PC-3 (cell line): ENCODE measurements around the gene MAD1L1. TPM values are rescaled to one million over a fixed set of nuclear protein-coding genes. Genes with fewer than 3 reads are reported as not detected.
A peak's percentile ranks its signal among the peaks of the same experiment; 100 is the strongest.

Experiments
- ATAC-seq: fragments of 200-7000 bp; cut with Tn5 transposase; 2 replicates; pipeline ENCODE4 v1.9.1; 2020; ENCODE audit warnings: mild to moderate bottlenecking, moderate library complexity
- BruUV-seq: library from RNA; stranded (reverse); fragments of 400-500 nt; replicated peaks from 2 replicates; lab custom pipeline; 2021; lab: Mats Ljungman, UMichigan
- CTCF ChIA-PET: fragments of 300-600 bp; sonication (Branson Sonifier 250); formaldehyde crosslinking; loops from one replicate; lab custom pipeline; 2022; ENCODE audit warnings: antibody characterized with exemption; lab: Charles Lee
- POLR2A ChIA-PET: fragments of 300-600 bp; sonication (Branson Sonifier 250); formaldehyde crosslinking; loops from one replicate; lab custom pipeline; 2022; ENCODE audit warnings: antibody characterized with exemption; ENCODE audit not compliant: unreplicated experiment; lab: Charles Lee
- DNase-seq: peaks from one replicate; pipeline ENCODE4 v3.0.0-alpha.2; 2015
- H2AFZ ChIP-seq: fragments of 300-600 bp; sonication (generic); 2 replicates; pipeline ENCODE4 v1.6.0; 2016; ENCODE audit warnings: antibody characterized with exemption, low read length
- H3F3A ChIP-seq: fragments of 300-600 bp; sonication (generic); one replicate; pipeline ENCODE4 v1.6.0; 2017; ENCODE audit warnings: antibody characterized with exemption, low read length, control low read depth, mild to moderate bottlenecking; ENCODE audit not compliant: unreplicated experiment
- H3K27ac ChIP-seq: fragments of 300-600 bp; sonication (generic); 2 replicates; pipeline ENCODE4 v1.5.1; 2016; ENCODE audit warnings: mild to moderate bottlenecking, low read length
- H3K27me3 ChIP-seq: fragments of 300-600 bp; sonication (generic); 2 replicates; pipeline ENCODE4 v1.6.1; 2016; ENCODE audit warnings: low read length, mixed read lengths
- H3K36me3 ChIP-seq: fragments of 300-600 bp; sonication (generic); 2 replicates; pipeline ENCODE4 v1.6.1; 2016; ENCODE audit warnings: low read depth, mixed run types, low read length, mixed read lengths
- H3K4me1 ChIP-seq: fragments of 300-600 bp; sonication (generic); 2 replicates; pipeline ENCODE4 v1.5.1; 2016; ENCODE audit warnings: low read length; ENCODE audit not compliant: insufficient read depth
- H3K4me2 ChIP-seq: fragments of 300-600 bp; sonication (generic); 2 replicates; pipeline ENCODE4 v1.6.0; 2016; ENCODE audit warnings: low read length
- H3K4me3 ChIP-seq: fragments of 300-600 bp; sonication (generic); 2 replicates; pipeline ENCODE4 v1.5.1; 2016; ENCODE audit warnings: mild to moderate bottlenecking, low read length, mixed read lengths
- H3K79me2 ChIP-seq: fragments of 300-600 bp; sonication (generic); 2 replicates; pipeline ENCODE4 v1.6.1; 2017; ENCODE audit warnings: low read length, mixed read lengths
- H3K9ac ChIP-seq: fragments of 300-600 bp; sonication (generic); 2 replicates; pipeline ENCODE4 v1.6.0; 2016; ENCODE audit warnings: mild to moderate bottlenecking, low read length
- H3K9me2 ChIP-seq: fragments of 300-600 bp; sonication (generic); replicated peaks from 2 replicates; pipeline ENCODE4 v1.6.1; 2016; ENCODE audit warnings: mixed run types, low read length, mixed read lengths
- H3K9me3 ChIP-seq: fragments of 300-600 bp; sonication (generic); 2 replicates; pipeline ENCODE4 v1.6.1; 2016; ENCODE audit warnings: low read length, mixed read lengths
- H4K20me1 ChIP-seq: fragments of 300-600 bp; sonication (generic); 2 replicates; pipeline ENCODE4 v1.6.1; 2016; ENCODE audit warnings: low read length, mixed read lengths
- EZH2 ChIP-seq: fragments of 300-600 bp; sonication (generic); IDR thresholded peaks from one replicate; pipeline ENCODE4 v1.6.1; 2017; ENCODE audit warnings: antibody characterized with exemption, mild to moderate bottlenecking, low read length; ENCODE audit not compliant: unreplicated experiment
- EZH2phosphoT487 ChIP-seq: fragments of 300-600 bp; sonication (generic); IDR thresholded peaks from 2 replicates; pipeline ENCODE4 v1.6.1; 2018; ENCODE audit warnings: mild to moderate bottlenecking, antibody characterized with exemption, low read length, borderline replicate concordance
- intact Hi-C: fragments of 100-400 bp; cut with micrococcal nuclease; formaldehyde crosslinking; loops from 2 replicates; pipeline ENCODE4 v1.9.0; 2023
- total RNA-seq: library from RNA; depleted of rRNA; stranded (reverse); fragments of >200 nt; gene quantifications from 2 replicates; pipeline ENCODE4 v1.2.3, GENCODE V29; 2014
- TF ChIP-seq, protein P1 (sequence below): fragments of 300-600 bp; sonication (generic); conservative IDR thresholded peaks from 2 replicates; pipeline ENCODE4 v1.5.1; 2017; ENCODE audit warnings: antibody characterized with exemption, low read depth, mild to moderate bottlenecking, low read length

The MAD1L1 gene
- total RNA-seq, 1 experiment from 2014 or later = 88.4 TPM

- no TSS peak for BruUV-seq
- ChIA-PET CTCF (no interaction called here), POLR2A (no interaction called here)
- Histone ChIP-seq H3K27ac (no peak overlapping the region), H3K36me3 (no peaks in the 10 kb centered on the region), H3K4me3 (no peak overlapping the region), H3K79me2 (no peaks in the 10 kb centered on the region), H3F3A (no peaks in the 10 kb centered on the region), H2AFZ (no peak overlapping the region), H4K20me1 (no peaks in the 10 kb centered on the region), H3K9me2 (no peaks in the 10 kb centered on the region), H3K4me2 (no peak overlapping the region), H3K9me3 (no peaks in the 10 kb centered on the region), H3K27me3 (no peaks in the 10 kb centered on the region), H3K4me1 (no peaks in the 10 kb centered on the region), H3K9ac (no peak overlapping the region)
- TF ChIP-seq EZH2 (no peak), EZH2phosphoT487 (no peak)
- TF ChIP-seq, protein P1, sequence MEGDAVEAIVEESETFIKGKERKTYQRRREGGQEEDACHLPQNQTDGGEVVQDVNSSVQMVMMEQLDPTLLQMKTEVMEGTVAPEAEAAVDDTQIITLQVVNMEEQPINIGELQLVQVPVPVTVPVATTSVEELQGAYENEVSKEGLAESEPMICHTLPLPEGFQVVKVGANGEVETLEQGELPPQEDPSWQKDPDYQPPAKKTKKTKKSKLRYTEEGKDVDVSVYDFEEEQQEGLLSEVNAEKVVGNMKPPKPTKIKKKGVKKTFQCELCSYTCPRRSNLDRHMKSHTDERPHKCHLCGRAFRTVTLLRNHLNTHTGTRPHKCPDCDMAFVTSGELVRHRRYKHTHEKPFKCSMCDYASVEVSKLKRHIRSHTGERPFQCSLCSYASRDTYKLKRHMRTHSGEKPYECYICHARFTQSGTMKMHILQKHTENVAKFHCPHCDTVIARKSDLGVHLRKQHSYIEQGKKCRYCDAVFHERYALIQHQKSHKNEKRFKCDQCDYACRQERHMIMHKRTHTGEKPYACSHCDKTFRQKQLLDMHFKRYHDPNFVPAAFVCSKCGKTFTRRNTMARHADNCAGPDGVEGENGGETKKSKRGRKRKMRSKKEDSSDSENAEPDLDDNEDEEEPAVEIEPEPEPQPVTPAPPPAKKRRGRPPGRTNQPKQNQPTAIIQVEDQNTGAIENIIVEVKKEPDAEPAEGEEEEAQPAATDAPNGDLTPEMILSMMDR = no peak
- intact Hi-C loops = no loop called here
- DNase-seq (peak; percentile 4), ATAC-seq (no peak)
Measured at GRCh38 chr7:2038931-2039728, 193.6 kb downstream of the MAD1L1 start.

DNA sequence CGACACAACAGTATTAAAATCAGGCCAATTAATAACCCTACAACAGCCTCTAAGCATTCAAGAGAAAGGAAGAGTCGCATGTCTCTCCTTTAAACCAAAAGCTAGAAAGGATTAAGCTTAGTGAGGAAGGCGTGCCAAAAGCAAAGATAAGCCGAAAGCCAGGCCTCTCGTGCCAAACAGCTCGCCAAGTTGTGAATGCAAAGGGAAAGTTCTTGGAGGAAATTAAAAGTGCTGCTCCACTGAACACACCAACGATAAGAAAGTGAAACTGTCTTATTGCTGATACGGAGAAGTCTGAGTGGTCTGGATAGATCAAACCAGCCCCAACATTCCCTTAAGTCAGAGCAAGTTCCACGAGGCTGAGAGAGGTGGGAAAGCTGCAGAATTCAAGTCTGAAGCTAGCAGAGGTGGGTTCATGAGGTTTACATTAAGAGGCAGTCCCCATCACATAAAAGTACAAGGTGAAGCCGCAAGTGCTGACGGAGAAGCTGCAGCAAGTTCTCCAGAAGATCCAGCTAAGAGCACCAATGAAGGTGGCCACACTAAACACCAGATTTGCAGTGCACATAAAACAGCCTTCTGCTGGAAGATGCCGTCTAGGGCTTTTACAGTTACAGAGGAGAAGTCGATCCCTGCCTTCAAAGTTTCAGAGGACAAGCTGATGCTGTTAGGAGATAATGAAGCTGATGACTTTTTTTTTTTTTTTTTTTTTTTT is 194.8 kb downstream of the MAD1L1 start:
- Histone ChIP-seq H3K4me1 (no peaks in the 10 kb centered on the region), H3K27ac (no peak overlapping the region), H3K9ac (no peak overlapping the region), H3K4me2 (no peak overlapping the region), H3K9me2 (no peaks in the 10 kb centered on the region), H3K79me2 (no peaks in the 10 kb centered on the region), H3K27me3 (no peaks in the 10 kb centered on the region), H3K9me3 (no peaks in the 10 kb centered on the region), H4K20me1 (no peaks in the 10 kb centered on the region), H3F3A (no peaks in the 10 kb centered on the region), H3K36me3 (no peaks in the 10 kb centered on the region), H2AFZ (no peak overlapping the region), H3K4me3 (no peak overlapping the region)
- ChIA-PET POLR2A (no interaction called here), CTCF (no interaction called here)
- intact Hi-C loops = no loop called here
- ATAC-seq (no peak), DNase-seq (no peak)
- no TSS peak for BruUV-seq
- TF ChIP-seq EZH2 (no peak), EZH2phosphoT487 (no peak)
- TF ChIP-seq, protein P1 = no peak
